HG03280 (cell line): ENCODE data around the gene RPL28.
"Not testable (repeated sequence)": the region's sequence is repeated elsewhere in the genome, so short reads cannot be mapped to it uniquely, and the experiment has no call there.

ENCODE experiments used
- ATAC-seq: cut with Tn5 transposase; IDR thresholded peaks from one replicate; pipeline ENCODE4 v1.9.1; 2021; ENCODE audit warnings: mild to moderate bottlenecking, moderate library complexity; ENCODE audit not compliant: unreplicated experiment

Gene RPL28

DNA sequence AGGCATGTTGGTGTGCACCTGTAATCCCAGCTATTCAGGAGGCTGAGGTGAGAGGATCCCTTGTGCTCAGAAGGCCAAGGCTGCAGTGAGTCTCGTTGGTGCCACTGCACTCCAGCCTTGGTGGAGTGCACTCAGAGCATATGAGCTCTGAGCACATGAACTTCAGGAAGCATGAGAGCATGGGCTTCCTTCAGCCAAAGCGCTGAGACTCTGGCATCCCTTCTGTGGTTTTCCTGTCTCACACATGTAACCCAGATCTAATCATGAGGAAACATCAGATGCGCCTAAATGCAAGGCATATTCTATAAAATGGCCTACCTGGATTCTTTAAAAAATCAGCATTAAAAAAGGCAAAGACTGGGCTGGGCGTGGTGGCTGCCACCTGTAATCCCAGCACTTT is 35.5 kb downstream of the RPL28 start:
- ATAC-seq = not testable (repeated sequence)

DNA sequence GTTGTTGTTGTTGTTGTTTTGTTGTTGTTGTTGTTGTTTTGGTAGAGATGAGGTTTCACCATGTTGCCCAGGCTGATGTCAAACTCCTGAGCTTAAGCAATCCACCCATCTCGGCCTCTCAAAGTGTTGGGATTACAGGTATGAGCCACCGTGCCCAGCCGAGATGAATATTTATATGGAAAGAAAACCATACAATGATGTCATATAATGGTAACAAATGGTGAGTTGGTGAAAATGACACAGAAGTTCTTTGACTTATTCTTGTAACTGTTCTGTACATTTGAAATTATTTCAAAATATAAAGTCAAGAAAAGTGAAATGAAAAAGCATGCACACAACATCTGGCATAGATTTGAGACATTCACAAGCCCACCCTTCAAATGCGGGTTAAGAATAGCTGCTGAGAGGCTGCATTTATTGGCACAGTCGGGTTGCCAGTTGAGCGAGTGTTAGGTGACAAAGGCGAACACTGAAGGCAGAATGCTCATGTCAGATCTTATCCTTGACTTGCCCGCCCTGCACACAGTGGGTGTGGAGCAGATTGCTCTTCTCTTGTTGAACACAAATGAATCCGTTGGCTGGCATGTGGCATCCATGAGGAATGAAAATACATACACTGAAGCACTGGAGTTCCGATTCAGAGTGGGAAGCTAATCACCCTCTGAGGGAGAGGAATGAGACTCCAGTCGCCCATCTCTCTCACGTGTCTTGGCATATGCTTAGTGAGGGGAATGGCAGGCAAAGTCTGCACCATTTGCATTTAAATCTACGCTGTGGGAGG is 37.7 kb downstream of the RPL28 start:
- ATAC-seq = no peak

DNA sequence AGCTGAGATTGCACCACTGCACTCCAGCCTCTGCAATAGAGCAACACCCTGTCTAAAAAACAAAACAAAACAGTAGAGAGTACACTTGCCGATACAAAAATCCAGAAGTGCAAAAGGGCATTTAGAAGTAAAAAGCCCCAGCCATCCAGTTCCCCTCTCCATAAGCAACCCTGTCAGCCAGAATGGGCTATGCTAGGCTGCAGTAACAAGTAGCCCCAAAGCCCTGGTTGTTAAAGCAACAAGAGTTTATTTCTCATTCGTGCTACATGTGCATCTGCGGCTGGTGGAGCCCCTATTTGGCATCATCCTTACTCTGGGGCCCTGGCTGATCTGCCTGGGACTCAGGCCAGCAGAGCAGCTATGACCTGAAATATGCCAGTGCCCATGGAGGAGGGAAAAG is 38.8 kb downstream of the RPL28 start:
- ATAC-seq = no peak

DNA sequence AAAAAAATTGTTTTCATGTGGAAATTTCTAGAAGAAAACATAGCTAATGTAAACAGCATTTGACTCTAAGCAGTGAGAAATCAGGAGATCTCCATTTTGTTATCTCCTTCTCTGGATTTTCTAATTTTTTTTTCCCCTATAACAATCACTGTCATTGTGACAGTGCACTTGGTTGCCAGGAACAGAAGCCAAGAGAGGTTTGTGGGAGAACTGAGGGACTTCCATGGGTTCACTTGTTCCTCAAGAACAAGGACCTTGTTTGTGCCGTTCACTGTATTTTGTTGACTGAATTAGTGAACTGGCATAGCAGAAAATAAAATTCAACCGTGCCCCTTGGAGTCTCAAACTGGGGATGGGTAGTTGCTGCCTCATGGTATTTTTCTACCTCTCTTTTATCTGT is 40.3 kb downstream of the RPL28 start:
- ATAC-seq = no peak

DNA sequence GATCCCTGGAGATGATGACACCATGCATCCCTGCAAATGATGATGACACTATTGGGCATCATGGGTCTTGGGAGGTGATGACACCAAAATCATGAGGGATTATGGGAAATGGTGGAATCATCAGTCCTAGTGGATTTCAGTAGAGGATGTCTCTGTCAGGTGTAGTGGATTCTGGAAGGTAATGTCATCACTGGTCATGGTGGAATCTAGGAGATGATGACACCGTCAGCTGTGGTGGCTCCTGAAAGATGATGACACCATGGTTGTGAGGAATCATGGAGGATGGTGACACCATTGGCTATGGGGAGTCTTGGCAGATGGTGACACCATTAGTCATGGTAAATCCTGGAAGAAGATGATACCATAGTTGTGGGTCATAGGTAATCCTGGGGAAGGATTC is 45.5 kb downstream of the RPL28 start:
- ATAC-seq = no peak

DNA sequence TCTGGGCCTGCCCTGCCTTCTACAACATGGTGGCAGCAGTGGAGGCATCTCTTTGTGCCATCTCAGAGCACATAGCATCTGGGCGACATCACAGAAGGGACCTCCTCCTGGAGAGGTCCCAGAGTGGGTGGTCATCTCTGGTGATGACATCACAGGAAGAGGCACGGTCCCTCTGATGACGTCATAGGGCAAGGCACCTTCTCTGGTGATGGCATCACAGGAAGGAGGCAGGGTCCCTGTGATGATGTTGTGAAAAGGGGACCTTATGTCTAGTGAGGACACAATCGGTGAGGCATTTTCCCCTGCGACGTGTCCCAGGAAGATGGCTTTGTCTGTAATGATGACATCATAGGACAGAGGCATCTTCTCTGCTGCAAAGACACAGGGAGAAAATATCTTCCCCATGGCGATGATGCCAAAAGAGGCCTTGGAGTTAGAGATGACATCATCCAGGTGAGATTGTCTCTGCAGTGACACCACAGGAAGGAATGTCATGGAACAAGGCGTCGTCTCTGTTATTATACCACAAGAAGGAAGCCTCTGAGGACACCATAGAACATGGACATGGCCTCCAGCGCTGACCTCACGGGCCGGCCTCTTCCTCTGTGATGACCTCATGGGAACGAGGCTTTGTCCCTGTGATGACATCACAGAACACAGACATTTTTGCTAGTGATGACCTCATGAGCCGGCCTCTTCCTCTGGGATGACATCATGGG is 46.7 kb downstream of the RPL28 start:
- no peak for ATAC-seq

DNA sequence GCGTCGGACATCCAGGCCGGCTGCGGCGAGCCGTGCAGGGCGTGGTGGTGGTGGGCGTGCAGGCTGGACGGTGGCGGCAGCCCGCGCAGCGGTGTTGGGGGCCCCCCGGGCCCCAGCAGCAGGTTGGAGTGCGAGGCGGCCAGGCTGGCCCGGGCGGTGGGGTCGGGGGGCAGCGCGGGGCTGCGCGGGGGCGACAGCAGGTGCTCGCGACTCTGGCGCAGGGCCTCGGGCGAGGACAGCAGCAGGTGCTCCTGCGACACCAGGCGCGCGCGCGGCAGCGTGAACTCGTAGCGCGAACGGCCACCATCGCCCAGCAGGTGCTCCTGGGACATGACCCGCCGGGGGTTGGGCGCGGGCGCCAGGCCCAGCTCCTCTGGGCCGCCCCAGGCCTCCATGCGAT is 47.6 kb downstream of the RPL28 start:
- no peak for ATAC-seq

DNA sequence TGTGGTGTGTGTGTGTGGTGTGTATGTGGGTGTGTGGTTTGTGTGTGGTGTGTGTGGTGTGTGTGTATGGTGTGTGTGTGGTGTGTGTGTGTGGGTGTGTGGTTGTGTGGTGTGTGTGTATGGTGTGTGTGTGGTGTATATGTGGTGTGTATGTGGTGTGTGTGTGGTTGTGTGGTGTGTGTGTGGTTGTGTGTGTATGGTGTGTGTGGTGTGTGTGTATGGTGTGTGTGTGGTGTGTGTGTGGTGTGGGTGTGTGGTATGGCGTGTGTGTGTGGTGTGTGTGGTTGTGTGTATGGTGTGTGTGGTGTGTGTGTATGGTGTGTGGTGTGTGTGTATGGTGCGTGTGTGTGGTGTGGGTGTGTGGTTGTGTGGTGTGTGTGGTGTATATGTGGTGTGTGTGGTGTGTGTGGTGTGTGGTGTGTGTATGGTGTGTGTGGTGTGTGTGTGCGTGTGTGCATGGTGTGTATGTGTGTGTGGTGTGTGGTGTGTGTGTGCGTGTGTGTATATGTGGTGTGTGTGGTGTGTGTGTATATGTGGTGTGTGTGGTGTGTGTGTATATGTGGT is 48.7 kb downstream of the RPL28 start:
- ATAC-seq = no peak

DNA sequence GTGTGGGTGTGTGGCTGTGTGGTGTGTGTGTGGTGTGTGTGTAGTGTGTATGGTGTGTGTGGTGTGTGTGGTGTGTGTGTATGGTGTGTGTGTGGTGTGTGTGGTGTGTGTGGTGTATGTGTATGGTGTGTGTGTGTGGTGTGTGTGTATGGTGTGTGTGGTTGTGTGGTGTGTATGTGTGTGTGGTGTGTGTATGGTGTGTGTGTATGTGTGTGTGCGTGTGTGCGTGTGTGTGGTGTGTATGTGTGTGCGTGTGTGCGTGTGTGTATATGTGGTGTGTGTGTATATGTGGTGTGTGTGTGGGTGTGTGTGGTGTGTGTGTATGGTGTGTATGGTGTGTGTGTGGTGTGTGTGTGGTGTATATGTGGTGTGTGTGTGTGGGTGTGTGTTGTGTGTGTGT is 49.3 kb downstream of the RPL28 start:
- no peak for ATAC-seq

DNA sequence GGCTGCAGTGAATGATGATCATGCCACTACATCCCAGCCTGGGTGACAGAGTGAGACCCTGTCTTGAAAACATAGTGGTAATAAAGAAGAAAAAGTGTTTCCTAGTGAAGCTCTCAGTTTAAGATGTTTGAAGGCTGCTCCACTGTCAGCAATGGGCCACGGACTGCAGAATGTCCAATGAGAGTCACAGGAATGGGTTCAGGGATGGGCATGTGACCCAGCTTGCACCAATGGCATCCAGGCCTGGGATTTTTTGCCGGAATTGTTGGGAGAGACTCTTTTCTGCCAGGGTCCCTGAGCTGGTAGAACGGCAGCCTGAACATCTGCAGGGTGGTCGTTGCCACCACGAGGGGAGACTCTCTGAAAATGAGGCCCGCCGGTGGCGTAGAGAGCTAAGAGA is 51.1 kb downstream of the RPL28 start:
- ATAC-seq = no peak

DNA sequence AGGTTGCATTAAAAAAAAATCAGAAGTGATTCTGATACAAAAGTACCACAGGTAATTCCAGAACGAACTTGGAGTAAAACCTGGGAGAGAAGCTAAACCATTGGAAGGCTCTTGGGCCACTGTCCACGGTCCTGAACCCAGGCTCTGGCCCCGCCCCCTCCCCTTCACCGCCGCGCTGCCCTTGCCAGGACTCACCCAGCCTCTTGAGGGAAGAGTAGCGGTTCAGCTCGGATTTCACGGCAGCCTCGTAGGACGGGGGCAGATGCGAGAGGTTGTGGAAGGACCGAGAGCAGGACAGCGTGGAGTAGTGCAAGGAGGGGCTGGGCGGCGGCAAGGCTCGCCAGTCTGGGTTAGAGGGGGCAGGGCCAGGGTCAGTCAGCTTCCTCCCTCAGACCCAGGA is 51.7 kb downstream of the RPL28 start:
- no peak for ATAC-seq

DNA sequence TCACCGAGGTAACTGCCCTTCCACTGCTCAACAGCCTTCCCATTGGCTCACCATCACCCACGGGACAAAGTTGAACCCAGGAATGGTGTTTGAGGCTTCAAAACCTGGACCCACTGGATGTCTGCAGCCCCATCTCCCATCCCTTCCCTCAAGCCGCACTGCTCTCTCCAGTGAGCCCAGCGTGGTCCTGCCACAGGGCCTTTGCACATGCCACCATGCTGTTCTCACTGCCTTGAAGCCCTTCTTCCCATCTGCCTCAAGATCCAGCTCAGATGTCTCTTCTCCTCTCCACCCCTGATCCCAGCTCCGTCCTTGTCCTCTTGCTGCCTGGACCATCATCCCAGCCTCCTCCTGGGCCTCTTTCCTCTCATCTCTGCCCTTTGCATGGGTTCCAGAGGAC is 53.3 kb downstream of the RPL28 start:
- ATAC-seq = no peak

DNA sequence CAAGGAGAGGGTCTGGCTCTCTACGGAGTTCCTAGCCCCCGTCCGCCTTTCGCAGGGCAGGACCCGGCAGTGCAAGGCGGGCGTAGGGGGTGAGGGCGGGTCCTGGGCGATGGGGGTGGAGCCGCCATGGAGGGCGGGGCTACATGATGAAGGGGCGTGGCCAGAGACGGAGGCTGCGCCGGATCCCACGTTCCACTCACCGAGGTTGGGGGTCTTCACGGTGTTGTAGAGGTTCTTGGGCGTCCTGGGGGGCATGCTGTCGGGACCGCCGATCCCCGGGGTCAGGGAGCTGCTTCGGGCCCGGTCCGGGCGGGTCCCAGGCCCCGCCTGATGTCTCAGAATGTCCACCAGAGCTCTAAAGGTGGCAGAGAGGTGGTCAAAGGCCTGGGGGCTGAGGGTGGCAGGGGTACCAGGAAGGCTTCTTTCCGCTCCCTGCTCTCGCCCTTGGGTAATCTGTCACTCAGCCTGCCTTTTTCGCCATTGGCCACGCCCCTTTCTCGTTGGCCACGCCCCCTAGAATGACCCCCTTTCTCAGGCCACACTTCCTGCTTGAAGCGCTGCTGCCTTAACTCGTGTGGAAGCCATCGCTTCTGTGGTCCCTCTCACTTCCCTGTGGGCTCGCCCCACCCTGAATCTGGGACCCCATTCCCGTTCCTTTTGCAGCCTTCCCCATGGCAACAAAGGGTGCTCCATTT is 54.8 kb downstream of the RPL28 start:
- ATAC-seq = no peak

DNA sequence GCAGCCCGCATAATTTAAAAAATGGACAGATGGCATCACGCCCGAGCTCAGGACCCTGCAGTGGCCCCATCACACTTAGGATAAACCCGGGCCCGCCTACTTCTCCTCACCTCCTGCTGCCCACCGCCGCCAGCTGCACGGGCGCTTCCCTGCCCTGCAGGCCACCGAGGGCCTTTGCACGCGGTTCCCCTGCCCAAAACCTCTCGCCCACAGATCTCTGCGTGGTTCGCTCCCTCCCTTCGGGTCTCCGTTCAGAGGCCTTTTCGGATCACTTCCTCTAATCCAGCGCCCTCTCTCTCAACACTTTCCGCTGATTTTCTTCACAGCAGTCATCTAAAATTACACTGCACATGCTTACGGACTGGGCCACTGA is 55.6 kb downstream of the RPL28 start:
- no peak for ATAC-seq

DNA sequence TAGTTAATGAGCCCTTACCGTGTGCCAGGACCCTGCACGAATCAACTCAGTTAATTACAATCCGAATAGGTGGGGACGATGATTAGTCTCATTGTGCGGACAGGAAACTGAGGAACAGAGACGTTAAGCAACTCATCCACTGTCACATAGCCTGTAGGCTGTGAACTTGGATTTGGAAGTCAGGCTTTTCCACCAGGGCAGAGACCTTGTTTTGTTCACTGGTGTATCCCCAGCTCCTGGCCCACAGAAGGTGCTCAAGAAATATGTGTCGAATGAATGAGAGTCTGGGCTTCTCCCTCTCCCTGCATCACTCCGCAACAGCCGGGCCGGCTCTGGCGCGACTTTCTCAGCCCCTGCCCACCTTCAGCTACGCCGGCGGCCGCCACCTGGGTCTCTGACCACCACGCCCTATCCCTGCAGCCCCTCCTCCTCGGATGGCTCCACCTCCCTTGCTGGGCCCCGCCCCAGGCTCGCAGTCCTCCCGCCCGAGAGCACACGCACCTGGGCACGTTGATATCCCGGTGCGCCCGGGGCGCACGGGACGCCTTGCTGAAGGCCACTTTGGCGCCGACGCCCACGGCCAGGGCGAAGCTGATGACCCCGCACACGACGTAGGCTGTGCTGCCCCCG is 56.1 kb downstream of the RPL28 start:
- ATAC-seq = no peak

DNA sequence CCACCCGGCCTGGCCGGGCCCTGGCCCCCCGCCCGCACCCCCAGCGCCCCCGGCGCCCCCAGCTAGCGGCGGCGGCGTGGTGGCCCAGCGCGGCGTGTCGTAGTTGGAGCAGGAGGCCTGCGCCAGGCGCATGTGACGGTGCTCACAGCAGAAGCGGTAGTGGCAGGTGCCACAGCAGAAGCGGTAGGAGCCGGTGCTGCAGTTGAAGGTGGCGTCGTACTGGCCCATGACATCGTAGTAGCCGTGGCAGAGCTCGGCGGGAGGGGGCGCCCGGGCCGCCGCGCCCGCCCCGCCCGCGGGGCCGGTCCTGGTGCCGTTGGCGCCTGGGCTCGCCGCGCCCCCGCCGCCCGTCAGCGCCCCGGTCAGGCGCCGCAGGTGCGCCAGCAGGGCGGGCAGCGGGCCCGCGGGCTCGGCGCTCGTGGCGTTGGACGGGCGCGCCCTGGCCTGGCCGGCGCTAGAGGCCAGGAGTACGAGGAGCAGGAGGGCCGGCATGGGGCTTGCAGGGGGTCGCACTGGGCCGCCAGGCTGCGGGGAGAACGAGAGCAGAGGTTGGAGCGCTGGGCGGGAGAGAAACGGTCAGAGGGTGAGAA is 56.7 kb downstream of the RPL28 start:
- ATAC-seq = no peak

DNA sequence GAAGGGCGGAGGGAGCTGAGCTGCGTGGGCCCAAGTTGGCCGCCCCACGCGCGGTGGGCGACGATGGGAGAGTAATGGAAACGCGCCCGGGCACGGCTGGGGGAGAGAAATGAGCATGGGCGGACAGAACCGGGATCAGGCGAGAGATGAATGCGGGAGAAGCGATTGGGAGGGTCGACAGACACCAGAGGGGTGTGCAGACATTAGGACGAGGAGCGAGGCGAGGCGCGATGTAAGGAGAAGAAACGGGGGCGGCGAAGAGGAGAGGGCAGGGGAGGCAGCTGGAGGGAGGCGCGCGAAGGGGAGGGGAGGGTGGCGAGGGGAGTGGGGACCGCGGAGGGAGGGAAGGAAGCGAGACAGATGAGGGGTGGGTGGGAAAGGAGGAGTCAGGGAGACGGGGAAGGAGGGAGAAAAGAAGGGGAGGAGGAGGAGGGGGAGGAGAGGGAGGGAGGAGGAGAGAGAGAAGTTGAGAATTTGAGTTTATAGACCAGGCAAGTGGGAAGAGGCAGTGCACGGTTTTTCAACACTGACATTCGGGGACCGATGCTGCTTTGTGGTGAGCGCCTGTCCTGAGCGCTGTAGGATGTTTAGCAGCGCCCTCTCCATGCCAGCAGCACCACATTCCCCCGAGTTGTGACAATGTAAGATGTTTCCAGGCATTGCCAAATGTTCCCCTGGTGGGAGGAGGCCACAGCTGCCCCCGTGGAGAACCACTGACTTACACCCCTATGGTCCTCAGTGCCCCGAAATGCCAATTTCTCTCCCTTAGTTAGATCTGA is 57.5 kb downstream of the RPL28 start, which contains the start of gene SHISA7:
Gene SHISA7 (minus strand): TSS at position 256 of the 779 bp plus-strand sequence. CDS start 437 bp downstream, outside the sequence.
- ATAC-seq = no peak

DNA sequence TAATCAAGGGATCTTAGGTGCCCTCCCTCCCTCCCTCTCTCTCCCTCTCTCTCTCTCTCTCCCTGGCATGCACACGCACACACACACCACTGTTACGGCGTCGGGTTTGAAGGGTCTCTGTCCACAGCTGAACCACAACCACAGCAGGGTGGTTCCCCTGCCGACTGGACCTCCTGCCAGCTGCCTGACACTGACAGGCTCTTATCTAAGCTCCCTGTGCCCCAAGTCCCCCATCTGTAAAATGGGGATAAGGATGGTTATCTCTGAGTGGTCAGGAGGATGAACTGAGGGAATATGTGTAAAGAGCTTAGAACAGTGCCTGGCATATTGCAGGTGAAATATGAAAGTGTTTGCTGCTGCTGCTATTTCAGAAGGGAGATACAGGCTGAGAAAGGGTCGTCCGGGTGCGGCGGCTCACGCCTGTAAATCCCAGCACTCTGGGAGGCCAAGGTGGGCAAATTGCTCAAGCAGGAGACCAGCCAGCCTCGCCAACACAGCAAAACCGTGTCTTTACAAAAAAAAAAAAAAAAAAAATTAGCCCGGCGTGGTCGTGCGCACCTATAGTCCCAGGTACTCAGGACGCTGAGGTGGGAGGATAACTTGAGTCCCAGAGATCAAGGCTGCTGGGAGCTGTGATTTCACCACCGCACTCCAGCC is 58.2 kb downstream of the RPL28 start:
- ATAC-seq = no peak

DNA sequence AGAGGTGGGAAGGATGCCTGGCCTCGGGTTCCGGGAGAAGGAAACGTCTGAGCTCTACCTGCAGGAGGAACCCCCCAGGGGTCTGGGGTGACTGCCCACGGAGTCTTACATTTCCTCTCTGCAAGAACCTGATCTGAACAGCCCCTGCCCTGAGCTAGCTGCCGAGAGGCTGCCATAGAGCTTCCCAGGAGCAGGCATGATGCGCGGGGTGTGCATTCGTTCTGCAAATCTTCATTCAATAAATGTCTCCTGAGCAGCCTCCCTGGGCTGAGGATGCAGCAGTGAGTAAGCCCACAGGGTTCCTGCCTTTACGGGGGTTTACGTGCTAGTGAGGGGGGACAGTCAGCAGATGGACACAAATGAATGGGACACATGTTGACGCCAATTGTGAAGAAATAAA is 58.9 kb downstream of the RPL28 start:
- ATAC-seq = no peak
